ENCODE results near the gene ZNF648.

Gene ZNF648

DNA sequence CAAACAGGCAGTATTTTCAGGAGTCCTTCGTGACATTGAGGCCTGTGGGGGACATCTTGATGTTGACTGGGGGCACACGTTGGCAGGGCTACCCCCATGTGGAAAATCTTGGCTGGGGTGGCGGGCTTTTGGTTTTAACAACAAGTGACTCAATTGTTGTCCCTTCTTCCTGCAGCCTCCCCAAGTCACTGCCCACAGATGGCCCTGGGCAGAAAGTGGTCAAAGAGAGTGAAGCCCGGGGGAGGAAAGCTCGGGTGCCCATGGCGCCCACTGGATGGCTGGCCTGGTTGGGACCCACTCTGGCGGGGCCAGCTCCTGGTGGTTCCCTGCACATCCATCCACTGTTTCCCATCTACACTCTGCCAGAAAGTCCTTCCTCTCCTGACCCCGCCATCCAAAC, 24.6 kb upstream of the ZNF648 start:
- ATAC-seq (ENCODE audit: low read depth) (no peak), DNase-seq (ENCODE audit: low spot score) (no peak)
- Histone ChIP-seq H3K4me1 (ENCODE audit: insufficient read depth, poor library complexity, severe bottlenecking) (peaks cover 13% of the 10 kb centered on the region), H3K9me3 (ENCODE audit: severe bottlenecking) (no peaks in the 10 kb centered on the region), H3K27me3 (ENCODE audit: insufficient read depth, poor library complexity, severe bottlenecking) (no peaks in the 10 kb centered on the region), H3K4me3 (ENCODE audit: severe bottlenecking) (no peak overlapping the region), H3K36me3 (ENCODE audit: low read depth) (no peaks in the 10 kb centered on the region), H3K27ac (ENCODE audit: poor library complexity, severe bottlenecking) (no peak overlapping the region)
- TF ChIP-seq, protein P1, sequence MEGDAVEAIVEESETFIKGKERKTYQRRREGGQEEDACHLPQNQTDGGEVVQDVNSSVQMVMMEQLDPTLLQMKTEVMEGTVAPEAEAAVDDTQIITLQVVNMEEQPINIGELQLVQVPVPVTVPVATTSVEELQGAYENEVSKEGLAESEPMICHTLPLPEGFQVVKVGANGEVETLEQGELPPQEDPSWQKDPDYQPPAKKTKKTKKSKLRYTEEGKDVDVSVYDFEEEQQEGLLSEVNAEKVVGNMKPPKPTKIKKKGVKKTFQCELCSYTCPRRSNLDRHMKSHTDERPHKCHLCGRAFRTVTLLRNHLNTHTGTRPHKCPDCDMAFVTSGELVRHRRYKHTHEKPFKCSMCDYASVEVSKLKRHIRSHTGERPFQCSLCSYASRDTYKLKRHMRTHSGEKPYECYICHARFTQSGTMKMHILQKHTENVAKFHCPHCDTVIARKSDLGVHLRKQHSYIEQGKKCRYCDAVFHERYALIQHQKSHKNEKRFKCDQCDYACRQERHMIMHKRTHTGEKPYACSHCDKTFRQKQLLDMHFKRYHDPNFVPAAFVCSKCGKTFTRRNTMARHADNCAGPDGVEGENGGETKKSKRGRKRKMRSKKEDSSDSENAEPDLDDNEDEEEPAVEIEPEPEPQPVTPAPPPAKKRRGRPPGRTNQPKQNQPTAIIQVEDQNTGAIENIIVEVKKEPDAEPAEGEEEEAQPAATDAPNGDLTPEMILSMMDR (IDR thresholded peaks at IDR 0.05; ENCODE audit: poor library complexity, severe bottlenecking): no peak

DNA sequence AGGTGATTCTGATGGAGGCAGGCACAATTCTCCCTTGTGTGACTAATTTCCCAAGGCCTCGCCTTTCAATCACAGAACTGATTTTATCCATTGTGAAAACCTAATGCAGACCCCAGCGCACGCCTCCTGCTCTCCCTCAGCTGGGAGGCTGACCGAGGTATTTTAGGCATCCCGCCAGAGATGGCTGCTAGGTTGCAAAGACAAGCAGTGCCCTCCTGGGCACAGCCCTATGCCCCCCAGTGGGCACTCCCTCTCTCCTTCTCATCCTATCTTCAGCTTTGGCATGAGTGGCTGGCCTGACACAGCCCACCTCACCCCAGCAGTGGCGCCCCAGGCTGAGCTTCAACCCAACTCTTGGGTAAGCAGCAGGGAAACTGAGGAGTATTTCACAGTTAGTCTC, 24.2 kb upstream of the ZNF648 start:
- Histone ChIP-seq H3K27me3 (ENCODE audit: insufficient read depth, poor library complexity, severe bottlenecking) (no peaks in the 10 kb centered on the region), H3K4me1 (ENCODE audit: insufficient read depth, poor library complexity, severe bottlenecking) (peaks cover 13% of the 10 kb centered on the region), H3K36me3 (ENCODE audit: low read depth) (no peaks in the 10 kb centered on the region), H3K4me3 (ENCODE audit: severe bottlenecking) (no peak overlapping the region), H3K9me3 (ENCODE audit: severe bottlenecking) (no peaks in the 10 kb centered on the region), H3K27ac (ENCODE audit: poor library complexity, severe bottlenecking) (no peak overlapping the region)
- ATAC-seq (ENCODE audit: low read depth) (no peak), DNase-seq (ENCODE audit: low spot score) (no peak)
- TF ChIP-seq, protein P1 (IDR thresholded peaks at IDR 0.05; ENCODE audit: poor library complexity, severe bottlenecking): no peak

DNA sequence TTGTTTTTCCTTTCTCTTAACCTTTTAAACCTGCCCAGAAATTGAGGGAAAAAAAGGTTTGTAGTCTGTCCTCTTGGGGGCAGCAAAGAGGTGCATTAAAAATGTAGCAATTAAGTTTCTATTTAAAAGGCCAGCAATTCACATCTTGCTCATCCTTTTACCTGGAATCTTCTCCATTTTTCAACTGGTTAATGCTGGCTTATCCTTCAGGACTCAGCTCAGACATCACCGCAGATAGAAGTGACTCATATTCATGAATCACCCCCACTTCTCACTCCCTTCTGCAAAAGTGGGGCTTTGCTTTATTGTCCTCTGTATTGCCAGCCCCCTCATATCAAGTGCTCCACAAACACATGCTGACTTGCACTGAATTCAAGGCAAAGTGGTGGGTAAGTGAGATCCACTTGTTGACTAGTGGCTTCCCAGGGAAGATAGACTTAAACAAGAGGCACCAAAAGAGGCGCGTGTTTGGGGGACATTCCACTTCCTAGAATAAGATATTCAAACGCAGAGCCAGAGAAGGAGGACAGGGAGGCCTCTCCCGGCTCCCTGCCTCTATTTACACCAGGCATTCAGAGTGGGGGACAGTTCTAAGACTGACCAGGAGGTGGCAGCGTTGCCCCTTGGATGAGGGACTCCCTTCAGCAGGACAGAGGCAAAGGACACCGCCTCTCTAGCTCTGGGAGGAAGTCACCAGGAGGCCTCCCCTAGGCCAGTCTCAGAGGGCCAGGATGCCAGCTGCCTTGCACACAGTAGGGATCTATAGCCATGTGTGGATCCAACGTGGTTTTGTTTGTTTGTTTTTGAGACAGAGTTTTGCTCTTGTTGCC, 23.2 kb upstream of the ZNF648 start:
- Histone ChIP-seq H3K27ac (ENCODE audit: poor library complexity, severe bottlenecking) (peak overlapping the region; percentile 16), H3K36me3 (ENCODE audit: low read depth) (no peaks in the 10 kb centered on the region), H3K4me3 (ENCODE audit: severe bottlenecking) (no peak overlapping the region), H3K27me3 (ENCODE audit: insufficient read depth, poor library complexity, severe bottlenecking) (no peaks in the 10 kb centered on the region), H3K4me1 (ENCODE audit: insufficient read depth, poor library complexity, severe bottlenecking) (peaks cover 13% of the 10 kb centered on the region), H3K9me3 (ENCODE audit: severe bottlenecking) (no peaks in the 10 kb centered on the region)
- TF ChIP-seq, protein P1 (IDR thresholded peaks at IDR 0.05; ENCODE audit: poor library complexity, severe bottlenecking): peak; percentile 82
- no peak for DNase-seq (ENCODE audit: low spot score)
- ATAC-seq (ENCODE audit: low read depth): peak; percentile 70

DNA sequence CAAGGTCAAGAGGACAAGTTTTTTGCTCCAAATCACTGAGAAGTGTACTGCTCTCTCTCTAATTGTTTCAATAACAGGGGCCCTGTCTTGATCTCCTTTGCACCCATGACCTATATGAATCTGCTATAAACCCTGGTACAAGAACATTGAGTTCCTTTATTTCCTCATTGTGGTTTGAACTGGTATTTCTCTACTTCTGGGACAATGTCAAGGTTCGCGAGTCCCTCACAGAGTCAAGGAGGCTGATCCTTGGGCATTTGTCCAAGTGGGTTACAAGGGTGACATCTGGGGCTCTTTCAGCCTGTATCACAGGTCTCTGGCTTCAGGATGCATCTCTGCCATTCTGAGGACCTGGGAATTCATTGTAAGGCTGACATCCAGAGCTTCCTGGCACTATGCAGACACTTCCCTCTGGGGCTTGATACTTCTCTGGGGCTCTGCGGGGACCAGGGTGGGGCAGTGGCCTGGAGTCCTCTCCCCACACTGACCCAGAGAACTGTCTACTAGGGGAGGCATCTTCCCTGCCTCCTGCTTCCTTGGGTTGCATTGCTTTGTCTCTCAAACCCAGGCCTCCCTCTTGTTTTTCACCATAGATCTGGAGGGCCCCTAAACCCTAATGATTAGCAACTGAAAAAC, 22.5 kb upstream of the ZNF648 start:
- TF ChIP-seq, protein P1 (IDR thresholded peaks at IDR 0.05; ENCODE audit: poor library complexity, severe bottlenecking): no peak
- Histone ChIP-seq H3K27me3 (ENCODE audit: insufficient read depth, poor library complexity, severe bottlenecking) (no peaks in the 10 kb centered on the region), H3K4me1 (ENCODE audit: insufficient read depth, poor library complexity, severe bottlenecking) (peaks cover 13% of the 10 kb centered on the region), H3K9me3 (ENCODE audit: severe bottlenecking) (no peaks in the 10 kb centered on the region), H3K27ac (ENCODE audit: poor library complexity, severe bottlenecking) (no peak overlapping the region), H3K36me3 (ENCODE audit: low read depth) (no peaks in the 10 kb centered on the region), H3K4me3 (ENCODE audit: severe bottlenecking) (no peak overlapping the region)
- ATAC-seq (ENCODE audit: low read depth) (no peak), DNase-seq (ENCODE audit: low spot score) (no peak)

All from RWPE2 (cell line).